ENCODE results near the gene AATK.

The AATK gene

DNA sequence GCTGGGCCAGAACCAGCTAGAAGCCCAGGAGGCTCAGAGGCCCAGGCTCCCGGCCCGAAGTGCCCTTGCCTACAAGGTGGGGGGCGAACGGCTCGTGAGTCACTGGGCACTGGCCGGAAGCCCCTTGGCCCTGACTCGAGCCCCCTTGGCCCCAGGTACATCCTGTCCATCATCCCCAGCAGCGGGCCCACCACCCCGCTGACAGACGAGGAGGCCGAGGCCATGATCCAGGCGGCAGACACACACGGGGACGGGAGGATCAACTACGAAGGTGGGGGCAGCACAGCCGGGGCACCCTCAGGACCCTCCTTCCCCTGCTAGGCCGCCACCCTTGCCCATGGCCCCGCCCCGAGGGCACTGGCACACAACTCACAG, 15.8 kb upstream of the AATK start:
- no peak for FAIRE-seq

DNA sequence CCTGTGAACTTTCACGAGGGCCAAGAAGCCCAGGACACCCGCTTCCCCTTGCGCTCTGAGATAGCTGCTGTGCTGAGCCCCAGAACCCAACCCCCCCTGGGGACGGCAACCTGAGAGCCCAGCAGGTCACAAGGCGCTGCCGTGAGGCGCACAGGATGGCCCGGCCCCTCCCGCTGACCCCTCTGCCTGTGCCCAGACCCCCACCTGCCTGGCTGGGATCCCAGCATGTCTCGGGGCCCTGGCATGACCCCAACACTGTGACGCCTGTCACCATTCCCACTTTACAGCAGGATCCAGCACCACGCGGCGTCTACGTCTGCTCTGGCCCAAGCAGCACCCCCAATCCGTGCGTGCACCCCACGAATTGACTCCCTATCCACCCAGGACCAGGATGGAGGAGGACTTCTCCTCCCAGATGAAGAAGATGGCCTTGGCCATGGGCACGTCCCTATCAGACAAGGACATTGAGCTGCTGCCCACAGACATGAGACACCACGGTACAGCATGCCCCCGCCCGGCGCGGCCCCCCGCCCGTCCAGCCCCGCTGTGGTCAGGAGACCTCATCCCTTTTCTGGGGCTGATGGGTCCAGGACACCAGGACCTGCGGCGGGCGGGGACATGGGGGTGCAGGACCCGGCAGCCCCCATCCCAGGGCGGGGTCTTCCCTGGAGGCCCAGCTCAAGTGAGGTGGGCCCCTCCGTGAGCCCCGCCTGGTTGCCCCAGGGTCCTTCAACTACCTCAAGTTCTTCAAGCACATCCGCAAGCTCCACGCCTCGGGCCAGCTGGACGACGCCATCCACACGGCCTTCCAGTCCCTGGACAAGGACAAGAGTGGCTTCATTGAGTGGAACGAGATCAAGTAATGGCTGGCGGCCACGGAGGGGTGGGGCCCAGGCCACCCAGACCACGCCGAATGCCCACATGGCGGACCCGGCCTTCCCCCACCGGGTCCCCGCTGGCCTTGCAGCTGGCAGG, 15.1 kb upstream of the AATK start:
- FAIRE-seq = no peak

DNA sequence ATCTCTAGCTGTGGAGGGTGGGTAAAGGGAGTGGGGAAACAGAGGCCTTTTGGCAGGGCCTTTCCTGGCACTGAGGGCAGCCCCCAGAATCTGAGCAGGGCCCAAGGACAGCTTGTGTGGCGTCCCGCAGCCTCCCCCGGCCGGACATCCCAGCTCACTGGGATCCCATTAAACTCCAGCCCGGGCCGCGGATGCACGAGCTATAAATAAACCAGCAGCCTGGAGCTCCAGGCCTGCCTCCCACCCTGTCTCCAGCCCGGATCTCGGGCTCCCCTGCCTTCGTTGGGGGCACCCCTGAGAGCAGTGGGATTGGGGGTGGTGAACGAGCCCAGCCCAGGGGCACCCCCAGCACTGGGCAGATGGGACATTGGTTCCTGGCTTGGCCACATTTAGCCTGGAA, 13.8 kb upstream of the AATK start:
- FAIRE-seq = no peak

DNA sequence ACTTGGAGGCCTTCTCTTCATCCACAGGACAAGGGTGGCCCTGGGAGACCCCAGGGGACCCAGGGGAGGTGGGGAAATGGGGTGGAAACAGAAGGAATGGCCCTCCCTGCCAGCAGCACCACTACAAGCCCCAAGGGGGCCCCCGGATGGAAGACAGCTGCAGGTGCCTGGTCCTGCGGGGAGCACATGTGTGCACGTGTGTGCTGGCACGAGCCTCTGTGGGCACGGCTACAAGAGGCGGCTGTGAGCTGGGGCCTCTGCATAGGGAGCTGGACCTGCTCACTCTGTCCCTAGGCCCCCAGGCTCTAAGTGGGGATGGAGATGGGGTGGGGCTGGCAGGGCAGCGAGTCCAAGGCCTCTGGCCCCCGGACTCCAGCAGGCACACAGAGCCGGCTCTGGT, 13.2 kb upstream of the AATK start:
- no peak for FAIRE-seq

- FAIRE-seq = no peak
Measured at GRCh38 chr17:81178136-81179091, 12.4 kb upstream of the AATK start.

GRCh38 chr17:81176666-81177065, 10.6 kb upstream of the AATK start:
- no peak for FAIRE-seq

- FAIRE-seq = no peak
Measured at GRCh38 chr17:81173762-81174155, 7.7 kb upstream of the AATK start.

DNA sequence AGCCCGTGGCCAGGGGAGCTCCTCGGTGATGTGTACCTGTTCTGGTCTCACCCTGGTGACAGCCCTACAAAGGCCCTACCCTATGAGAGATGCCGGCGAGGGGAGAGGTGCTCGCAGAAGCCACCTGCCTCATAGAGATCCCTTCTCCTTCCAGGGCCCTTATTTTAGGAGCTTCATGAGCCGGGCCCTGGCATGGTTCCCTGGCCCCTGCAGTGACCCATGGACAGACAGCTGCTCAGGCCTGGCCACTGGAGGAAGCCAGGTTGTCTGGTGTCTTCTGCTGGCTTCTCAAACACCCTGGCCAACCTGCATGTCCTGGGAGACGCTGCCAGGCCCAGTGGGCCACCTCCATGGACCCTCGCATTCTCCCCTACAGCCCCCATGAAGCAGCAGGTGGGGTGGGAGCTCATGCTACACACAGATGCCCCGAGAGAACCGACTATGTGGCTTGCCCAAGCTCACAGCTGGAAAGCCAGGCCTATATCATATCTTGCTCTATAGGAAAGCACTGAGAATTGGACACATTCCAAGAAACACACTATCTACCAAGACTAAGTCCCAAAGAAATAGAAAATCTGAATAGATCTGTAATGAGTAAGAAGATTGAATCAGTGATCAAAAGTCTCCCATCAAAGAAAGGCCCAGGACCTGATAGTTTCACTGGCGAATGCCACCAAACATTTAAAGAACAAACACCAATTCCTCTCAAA, 7.2 kb upstream of the AATK start:
- FAIRE-seq = no peak

DNA sequence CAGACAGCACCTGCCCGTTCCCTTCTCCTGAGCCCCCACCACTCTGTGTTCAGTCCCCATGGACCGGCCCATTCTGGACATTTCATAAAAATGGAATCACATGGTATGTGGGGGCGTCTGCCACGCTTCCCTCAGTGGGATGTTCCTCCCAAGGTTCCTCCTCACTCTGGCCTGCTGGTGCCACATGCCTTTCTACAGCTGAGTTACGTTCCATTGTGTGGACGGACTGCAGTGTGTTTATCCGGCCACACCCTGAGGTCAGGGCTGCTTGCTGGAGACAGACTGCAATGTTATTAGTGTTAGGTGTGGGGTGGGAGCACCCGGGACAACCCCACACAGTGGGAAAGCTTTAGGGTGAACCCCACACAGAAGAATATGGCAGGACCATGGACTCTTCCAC, 5.9 kb upstream of the AATK start:
- no peak for FAIRE-seq

DNA sequence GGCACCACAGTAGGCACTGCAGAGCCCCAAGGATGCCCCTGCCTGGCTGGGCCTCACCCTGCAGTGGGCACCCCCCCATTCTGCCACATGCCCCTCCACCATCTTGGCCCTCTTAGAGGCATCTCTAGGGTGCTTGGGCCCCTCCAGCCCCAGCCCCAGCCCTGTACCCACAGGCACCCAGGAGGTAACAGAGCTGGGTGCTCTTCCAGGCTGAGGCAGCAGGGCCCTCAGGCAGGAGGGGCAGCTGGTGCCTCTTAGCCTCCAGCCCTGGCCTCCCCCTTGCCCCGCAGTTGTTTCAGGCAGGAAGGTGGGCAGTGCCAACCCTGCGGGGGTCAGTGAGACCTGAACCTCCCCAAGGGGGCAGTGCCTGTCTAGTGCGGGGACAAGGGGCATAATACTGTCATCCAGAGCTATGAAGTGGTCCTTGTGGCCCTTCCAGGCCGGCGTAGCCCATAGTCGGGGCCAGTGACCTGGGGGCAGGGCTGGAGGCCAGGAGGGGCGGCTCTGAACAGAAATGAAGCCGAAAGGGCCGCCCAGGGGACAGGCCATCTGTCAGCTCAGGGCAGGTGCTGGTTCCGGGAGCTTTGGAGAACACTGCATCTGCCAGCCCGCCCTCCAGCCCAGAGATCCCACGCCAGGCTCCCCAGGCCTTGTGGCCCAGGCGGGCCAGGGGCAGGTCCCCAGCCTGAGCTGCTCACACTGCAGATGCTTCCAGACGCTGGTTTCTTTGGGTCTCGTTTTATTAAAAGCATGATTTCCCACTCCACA, 4.9 kb upstream of the AATK start:
- no peak for FAIRE-seq

- no peak for FAIRE-seq
Measured at GRCh38 chr17:81169870-81170309, 3.9 kb upstream of the AATK start.

DNA sequence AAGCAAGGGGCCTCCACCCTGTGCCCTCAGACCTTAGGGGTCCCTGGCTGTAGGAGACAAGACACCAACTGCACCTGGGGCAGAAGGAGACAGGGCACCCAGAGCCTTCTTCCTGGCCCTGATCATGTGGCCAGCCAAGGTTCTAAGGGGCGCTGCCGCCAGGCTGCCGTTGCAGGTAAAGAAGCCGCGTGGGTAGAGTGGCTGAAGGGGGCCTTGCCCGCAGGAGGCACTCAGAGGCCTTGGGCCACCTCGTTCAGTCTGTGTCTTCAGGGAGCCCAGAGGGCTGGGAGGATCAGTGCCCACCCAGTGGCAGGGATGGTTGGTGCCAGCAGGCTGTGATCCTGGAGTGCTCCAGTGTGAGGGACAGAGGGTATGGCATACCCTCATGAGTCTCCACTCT, 1.6 kb upstream of the AATK start:
- no peak for FAIRE-seq

- no peak for FAIRE-seq
Measured at GRCh38 chr17:81167194-81167524, 1.1 kb upstream of the AATK start.

GRCh38 chr17:81165246-81166032, 582 bp downstream of the AATK start, which contains the start of gene PVALEF:
Gene PVALEF, plus strand, starts transcription at chr17:81165507. Its CDS starts 15,720 bp downstream, at chr17:81181227.
- FAIRE-seq = no peak

GRCh38 chr17:81164371-81165245, 1.4 kb downstream of the AATK start:
- FAIRE-seq = no peak

DNA sequence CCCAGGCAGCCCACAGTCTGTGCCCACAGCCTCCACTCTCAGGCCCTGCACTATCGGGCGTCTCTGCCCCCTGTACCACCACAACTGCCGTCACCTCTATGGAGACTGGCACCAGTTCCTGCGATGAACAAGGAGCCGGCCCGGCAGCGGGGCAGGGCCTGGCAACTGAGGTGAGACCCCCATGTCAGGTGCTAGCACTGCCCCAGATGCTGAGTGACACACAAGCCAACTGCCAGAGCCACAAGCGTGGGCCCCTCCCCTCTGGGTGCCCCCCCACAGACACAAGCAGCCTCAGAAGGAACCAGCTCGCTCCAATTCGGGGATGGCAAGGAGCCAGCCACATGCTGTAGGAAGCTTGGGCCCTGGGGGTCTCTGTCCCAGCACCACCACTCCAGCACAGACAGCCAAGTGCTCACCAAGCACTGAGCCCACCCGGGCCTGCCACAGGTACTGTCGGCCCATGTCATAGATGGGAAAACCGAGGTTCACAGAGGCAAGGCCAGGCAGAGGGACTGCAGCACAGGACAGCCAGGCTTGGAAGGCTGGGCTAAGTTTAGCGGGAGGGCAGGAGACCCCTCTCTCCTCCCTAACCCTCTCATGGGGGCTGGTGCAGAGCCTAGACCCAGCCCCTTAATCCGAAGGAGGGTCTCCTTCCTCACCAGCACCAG, 2.2 kb downstream of the AATK start:
- FAIRE-seq = no peak

DNA sequence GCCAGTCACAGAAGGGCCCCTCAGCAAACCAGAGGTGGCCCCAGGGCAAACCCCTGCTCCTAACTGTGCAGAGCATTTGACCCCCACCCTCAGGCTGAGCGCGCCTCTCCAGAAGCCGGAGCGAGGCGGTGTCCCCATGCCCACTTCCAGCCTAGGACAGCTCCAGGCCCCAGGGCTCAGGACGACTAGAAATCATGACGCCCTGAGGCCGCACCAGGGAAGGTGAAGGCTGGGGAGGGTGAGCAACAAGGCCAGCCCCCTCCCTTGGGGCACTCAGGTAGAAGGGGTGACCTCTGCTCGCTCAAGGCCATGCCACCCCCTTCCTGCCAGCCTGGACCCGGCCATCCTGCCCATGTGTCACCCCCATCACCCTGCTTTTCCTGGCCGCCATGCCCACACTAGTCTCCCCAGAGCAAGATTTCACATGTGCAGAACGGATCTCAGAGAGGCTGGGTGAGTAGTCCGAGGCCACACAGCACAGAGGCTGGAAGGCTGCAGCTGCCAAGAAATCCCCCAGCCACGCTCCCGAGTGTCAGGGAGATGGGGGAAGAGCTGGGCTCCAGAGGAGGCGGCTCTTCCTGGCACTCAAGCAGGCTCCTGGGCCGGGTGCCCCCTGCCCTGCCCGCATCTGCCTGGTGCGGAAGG, 2.8 kb downstream of the AATK start:
- no peak for FAIRE-seq

GRCh38 chr17:81162491-81162890, 3.5 kb downstream of the AATK start:
- no peak for FAIRE-seq

- FAIRE-seq = no peak
Measured at GRCh38 chr17:81161972-81162371, 4.0 kb downstream of the AATK start.
